GM21526 (cell line): ENCODE measurements around the gene PEPD.

ENCODE experiments used
- ATAC-seq: cut with Tn5 transposase; IDR thresholded peaks from one replicate; pipeline ENCODE4 v1.9.1; 2021; ENCODE audit warnings: moderate library complexity; ENCODE audit not compliant: unreplicated experiment, low FRiP score

Gene PEPD

GRCh38 chr19:33400856-33401682 lies 120.5 kb downstream of the PEPD start:
- no peak for ATAC-seq

- ATAC-seq: no peak
Measured at GRCh38 chr19:33399745-33400681, 121.6 kb downstream of the PEPD start.

DNA sequence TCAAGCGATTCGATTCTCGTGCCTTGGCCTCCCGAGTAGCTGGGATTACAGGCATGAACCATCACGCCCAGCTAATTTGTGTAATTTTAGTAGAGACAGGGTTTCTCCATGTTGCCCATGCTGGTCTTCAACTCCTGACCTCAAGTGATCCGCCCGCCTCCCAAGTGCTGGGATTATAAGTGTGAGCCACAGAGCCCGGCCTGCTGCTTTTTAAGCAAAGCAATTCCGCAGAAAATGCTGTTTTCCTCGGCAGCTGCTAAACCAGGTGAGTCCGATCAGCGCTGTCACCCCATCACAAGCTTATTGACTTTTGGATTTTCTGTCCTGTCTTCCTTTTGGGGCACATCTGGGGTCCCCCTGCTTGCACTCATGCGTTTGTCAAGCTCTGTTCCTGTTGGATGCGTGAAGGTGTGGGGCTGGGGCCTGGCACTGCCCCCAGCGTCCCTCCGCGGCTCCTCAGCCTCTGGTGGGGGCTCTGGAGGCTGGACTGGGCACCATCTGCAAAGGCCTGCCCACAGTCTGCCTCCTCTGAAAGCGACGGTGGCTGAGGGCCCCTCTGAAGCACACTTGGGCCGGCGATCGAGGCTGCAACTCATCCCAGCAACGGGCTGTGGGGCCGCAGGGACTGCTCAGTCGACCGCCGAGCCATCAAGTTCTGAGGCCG lies 122.4 kb downstream of the PEPD start:
- ATAC-seq: no peak

GRCh38 chr19:33398361-33399060 lies 123.1 kb downstream of the PEPD start:
- ATAC-seq: no peak

GRCh38 chr19:33397536-33398360 lies 123.8 kb downstream of the PEPD start:
- ATAC-seq: no peak

- ATAC-seq: no peak
Measured at GRCh38 chr19:33396701-33397535, 124.7 kb downstream of the PEPD start.

GRCh38 chr19:33395561-33396550 lies 125.7 kb downstream of the PEPD start:
- ATAC-seq: no peak

GRCh38 chr19:33394723-33395560 lies 126.6 kb downstream of the PEPD start:
- ATAC-seq: no peak

GRCh38 chr19:33394006-33394722 lies 127.4 kb downstream of the PEPD start:
- no peak for ATAC-seq

- no peak for ATAC-seq
Measured at GRCh38 chr19:33393286-33394005, 128.1 kb downstream of the PEPD start.

GRCh38 chr19:33392341-33393285 lies 129.0 kb downstream of the PEPD start:
- no peak for ATAC-seq

- ATAC-seq: no peak
Measured at GRCh38 chr19:33391631-33392249, 129.9 kb downstream of the PEPD start.

- ATAC-seq: no peak
Measured at GRCh38 chr19:33390908-33391630, 130.5 kb downstream of the PEPD start.
